ENCODE results near the gene CEP43.

CEP43 gene

DNA sequence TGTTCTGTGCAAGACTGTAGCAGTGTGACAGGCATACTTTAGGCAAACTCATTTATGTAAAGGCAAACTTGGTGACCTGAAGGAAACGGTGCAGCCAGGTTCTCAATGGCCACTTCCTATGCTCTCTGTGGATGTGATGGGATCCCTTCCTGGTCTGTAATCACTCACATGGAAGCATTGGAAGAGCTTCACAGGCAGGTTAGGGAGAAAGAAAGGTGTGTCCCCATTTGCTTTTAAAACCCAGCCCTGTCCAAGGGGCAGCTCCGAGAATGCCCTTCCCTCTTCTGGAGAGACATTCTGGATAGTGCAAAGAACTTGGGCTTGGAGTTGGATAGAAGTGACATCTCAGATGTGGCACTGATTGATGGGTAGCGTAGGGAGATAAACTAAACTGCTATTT is 28.1 kb downstream of the CEP43 start:
- Histone ChIP-seq H3K27me3 (ENCODE audit: low read depth, low read length) (no peaks in the 10 kb centered on the region), H3K4me1 (ENCODE audit: control insufficient read depth in 1 of 2, insufficient read depth in 2 of 2, low read length in 2 of 2) (no peaks in the 10 kb centered on the region), H3K9me3 (ENCODE audit: control insufficient read depth in 1 of 2, low read length in 2 of 2) (no peaks in the 10 kb centered on the region), H3K36me3 (ENCODE audit: control insufficient read depth in 1 of 2, insufficient read depth in 2 of 2, low read length in 2 of 2) (peaks cover 41 to 76% of the 10 kb centered on the region in 2 donors), H3K27ac (ENCODE audit: low read length) (no peak overlapping the region), H3K4me3 (ENCODE audit: low read depth in 1 of 2, low read length in 2 of 2) (no peak overlapping the region)

DNA sequence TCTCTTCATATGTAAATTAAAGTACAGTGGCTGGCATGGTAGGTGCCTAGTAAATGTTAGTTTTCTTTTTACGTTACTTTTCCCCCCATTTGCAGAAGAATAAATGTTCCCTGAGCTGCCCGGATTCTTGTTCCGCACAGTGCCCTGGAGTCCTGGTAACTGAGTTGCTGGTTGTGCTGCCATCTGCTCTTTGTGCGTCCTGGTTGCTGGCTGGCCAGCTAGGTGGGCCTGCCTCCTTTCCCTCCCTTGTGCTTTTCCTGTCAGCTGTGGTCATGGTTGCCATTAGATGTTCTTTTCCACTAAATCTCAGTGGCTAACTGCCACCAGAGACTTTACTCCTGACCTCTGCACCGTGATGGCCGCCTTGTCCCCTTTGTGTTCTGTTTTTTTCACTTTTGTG is 28.6 kb downstream of the CEP43 start:
- peaks cover 41 to 76% of the 10 kb centered on the region in 2 donors for H3K36me3 ChIP-seq (ENCODE audit: control insufficient read depth in 1 of 2, insufficient read depth in 2 of 2, low read length in 2 of 2)

DNA sequence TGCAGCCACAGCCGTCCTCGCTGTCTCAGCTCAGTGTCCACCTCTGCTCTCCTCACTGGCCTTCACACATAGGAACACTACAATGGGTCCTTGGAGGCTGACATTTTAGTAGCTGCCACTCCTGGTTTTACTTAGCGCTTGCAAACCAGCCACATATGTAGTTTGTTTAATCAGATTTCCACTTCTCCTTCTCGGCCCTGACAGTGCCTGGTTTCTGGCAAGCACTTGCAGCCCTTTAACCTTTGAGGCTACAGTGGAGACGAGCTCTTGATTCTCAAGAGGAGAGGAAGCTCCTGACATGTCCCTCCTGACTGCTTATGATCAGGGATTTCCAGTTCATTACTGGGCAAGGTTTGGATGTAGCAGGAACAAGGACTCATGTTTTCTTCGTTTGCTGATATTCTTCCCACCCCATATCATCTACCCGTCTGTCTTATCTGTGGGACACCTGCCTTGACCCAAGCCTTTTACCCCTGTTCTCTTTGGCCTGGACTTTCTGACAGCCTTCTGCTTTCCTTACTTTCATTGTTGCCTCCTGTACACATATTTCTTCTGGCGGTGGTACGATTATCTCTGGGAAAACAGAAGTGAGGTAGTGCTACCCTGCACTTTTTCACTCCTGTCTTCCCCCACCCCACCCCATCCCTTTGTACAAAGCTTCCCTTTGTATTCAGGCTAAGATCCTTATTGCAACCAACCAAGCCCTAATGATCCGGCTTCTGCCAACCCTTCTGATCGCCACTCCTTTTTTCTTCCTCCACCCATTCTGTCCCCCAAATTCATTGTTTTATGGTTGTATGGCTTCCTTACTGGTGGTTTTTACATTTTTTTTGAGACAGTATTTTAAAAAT is 31.2 kb downstream of the CEP43 start:
- Histone ChIP-seq H3K36me3 (ENCODE audit: control insufficient read depth in 1 of 2, insufficient read depth in 2 of 2, low read length in 2 of 2) (peaks cover 45 to 68% of the 10 kb centered on the region in 2 donors), H3K27me3 (ENCODE audit: low read depth, low read length) (no peaks in the 10 kb centered on the region), H3K27ac (ENCODE audit: low read length) (no peak overlapping the region), H3K4me3 (ENCODE audit: low read depth in 1 of 2, low read length in 2 of 2) (no peak overlapping the region), H3K4me1 (ENCODE audit: control insufficient read depth in 1 of 2, insufficient read depth in 2 of 2, low read length in 2 of 2) (no peaks in the 10 kb centered on the region), H3K9me3 (ENCODE audit: control insufficient read depth in 1 of 2, low read length in 2 of 2) (no peaks in the 10 kb centered on the region)

More for the DNA sequence above, 28.6 kb downstream of the CEP43 start:
- H3K4me1 ChIP-seq (ENCODE audit: control insufficient read depth in 1 of 2, insufficient read depth in 2 of 2, low read length in 2 of 2), result no peaks in the 10 kb centered on the region
- no peaks in the 10 kb centered on the region for H3K27me3 ChIP-seq (ENCODE audit: low read depth, low read length)
- H3K4me3 ChIP-seq (ENCODE audit: low read depth in 1 of 2, low read length in 2 of 2), result no peak overlapping the region
- H3K27ac ChIP-seq (ENCODE audit: low read length), result no peak overlapping the region
- no peaks in the 10 kb centered on the region for H3K9me3 ChIP-seq (ENCODE audit: control insufficient read depth in 1 of 2, low read length in 2 of 2)

DNA sequence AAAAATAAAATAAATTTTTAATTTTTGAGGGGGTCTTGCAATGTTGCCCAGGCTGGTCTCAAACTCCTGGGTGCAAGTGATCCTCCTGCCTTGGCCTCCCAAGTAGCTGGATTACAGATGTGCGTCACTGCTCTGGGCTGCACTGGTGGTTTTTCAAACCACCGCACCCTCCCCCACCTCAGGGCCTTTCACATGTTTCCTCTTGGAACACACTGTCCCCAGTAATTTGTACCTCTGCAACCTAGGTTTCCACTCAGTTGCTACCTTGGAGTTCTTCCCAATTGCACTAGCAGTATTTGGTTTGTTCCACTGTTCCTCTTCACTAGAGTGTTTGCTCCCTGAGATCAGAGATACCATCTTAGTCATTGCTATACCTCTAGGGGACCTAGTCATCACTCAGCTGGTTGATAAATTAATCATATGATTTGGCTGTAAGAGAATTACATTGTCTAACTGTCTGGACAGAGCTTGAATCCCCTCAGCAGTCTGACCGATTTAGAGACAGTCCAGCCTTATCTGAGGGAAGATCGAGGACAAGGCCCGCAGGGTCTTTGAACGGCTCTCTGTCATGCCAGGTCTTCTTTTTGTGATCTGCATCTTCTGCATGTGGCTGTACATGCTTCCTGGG is 32.0 kb downstream of the CEP43 start:
- Histone ChIP-seq H3K4me3 (ENCODE audit: low read depth in 1 of 2, low read length in 2 of 2) (no peak overlapping the region), H3K4me1 (ENCODE audit: control insufficient read depth in 1 of 2, insufficient read depth in 2 of 2, low read length in 2 of 2) (no peaks in the 10 kb centered on the region), H3K27me3 (ENCODE audit: low read depth, low read length) (no peaks in the 10 kb centered on the region), H3K9me3 (ENCODE audit: control insufficient read depth in 1 of 2, low read length in 2 of 2) (no peaks in the 10 kb centered on the region), H3K27ac (ENCODE audit: low read length) (no peak overlapping the region), H3K36me3 (ENCODE audit: control insufficient read depth in 1 of 2, insufficient read depth in 2 of 2, low read length in 2 of 2) (peaks cover 43 to 66% of the 10 kb centered on the region in 2 donors)

DNA sequence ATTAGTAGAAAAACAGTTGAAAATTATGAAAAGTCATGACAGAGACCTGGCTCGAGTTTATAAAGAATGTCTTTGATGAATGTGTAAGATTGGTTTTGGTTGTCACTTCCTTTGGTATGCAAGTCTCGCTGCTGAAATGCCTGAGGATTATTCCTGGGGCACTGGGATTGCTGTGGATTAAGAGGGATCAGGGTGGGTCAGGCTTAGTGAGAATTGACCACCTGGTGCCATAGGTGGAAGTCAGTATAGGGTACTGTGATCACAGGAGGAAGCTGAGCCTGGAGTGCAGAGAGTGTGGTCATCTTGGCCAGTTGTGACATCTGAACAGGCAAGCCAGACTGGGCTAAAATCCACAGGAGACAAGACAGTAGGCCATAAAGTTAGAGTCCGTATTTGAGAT is 34.9 kb downstream of the CEP43 start:
- Histone ChIP-seq H3K9me3 (ENCODE audit: control insufficient read depth in 1 of 2, low read length in 2 of 2) (no peaks in the 10 kb centered on the region), H3K36me3 (ENCODE audit: control insufficient read depth in 1 of 2, insufficient read depth in 2 of 2, low read length in 2 of 2) (peaks cover 34 to 52% of the 10 kb centered on the region in 2 donors), H3K4me1 (ENCODE audit: control insufficient read depth in 1 of 2, insufficient read depth in 2 of 2, low read length in 2 of 2) (no peaks in the 10 kb centered on the region), H3K27me3 (ENCODE audit: low read depth, low read length) (no peaks in the 10 kb centered on the region), H3K27ac (ENCODE audit: low read length) (no peak overlapping the region), H3K4me3 (ENCODE audit: low read depth in 1 of 2, low read length in 2 of 2) (no peak overlapping the region)

DNA sequence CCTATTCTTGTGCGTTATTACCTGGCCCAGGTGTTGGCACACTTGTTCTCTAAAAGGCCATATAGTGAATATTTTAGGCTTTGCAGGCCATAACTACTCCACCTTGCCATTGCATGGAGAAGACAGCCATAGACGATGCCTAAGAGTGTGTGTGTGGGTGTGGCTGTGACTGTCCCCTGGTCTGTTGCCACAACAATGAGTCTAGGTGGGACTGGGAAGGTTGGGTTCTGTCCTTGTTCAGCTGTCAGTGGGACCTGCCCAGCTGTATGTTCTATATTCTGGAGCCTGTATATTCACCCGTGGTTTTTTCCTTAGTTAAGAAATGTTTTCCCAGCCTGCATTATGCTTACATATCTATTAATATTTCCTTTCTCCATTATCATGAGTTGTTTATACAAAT is 38.6 kb downstream of the CEP43 start:
- Histone ChIP-seq H3K4me1 (ENCODE audit: control insufficient read depth in 1 of 2, insufficient read depth in 2 of 2, low read length in 2 of 2) (no peaks in the 10 kb centered on the region), H3K9me3 (ENCODE audit: control insufficient read depth in 1 of 2, low read length in 2 of 2) (no peaks in the 10 kb centered on the region), H3K4me3 (ENCODE audit: low read depth in 1 of 2, low read length in 2 of 2) (no peak overlapping the region), H3K27ac (ENCODE audit: low read length) (no peak overlapping the region), H3K27me3 (ENCODE audit: low read depth, low read length) (no peaks in the 10 kb centered on the region), H3K36me3 (ENCODE audit: control insufficient read depth in 1 of 2, insufficient read depth in 2 of 2, low read length in 2 of 2) (peaks cover 23 to 40% of the 10 kb centered on the region in 2 donors)

DNA sequence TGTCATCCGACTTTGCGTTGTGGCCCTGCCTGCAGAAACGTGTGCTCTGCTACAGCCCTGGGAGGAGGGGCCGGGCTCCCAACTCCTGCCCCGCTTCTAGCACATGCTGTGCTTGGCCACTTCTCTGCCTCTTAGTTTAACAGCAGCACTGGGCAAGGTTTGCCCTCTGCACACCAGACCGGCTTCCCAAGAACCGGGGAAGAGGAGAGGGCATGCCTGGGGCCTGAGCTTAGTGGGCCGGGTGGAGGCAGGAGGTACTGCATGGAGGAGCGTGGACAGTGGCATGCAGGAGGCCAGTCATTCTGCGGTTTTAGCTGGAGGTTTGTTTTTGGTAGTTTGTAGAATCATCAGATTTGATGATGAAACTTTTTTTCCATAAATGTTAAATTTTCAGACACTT is 45.5 kb downstream of the CEP43 start:
- no peaks in the 10 kb centered on the region for H3K4me1 ChIP-seq (ENCODE audit: control insufficient read depth in 1 of 2, insufficient read depth in 2 of 2, low read length in 2 of 2)
- no peak overlapping the region for H3K4me3 ChIP-seq (ENCODE audit: low read depth in 1 of 2, low read length in 2 of 2)
- H3K27ac ChIP-seq (ENCODE audit: low read length), result no peak overlapping the region
- no peaks in the 10 kb centered on the region for H3K27me3 ChIP-seq (ENCODE audit: low read depth, low read length)
- peaks cover 5 to 15% of the 10 kb centered on the region in 2 donors for H3K36me3 ChIP-seq (ENCODE audit: control insufficient read depth in 1 of 2, insufficient read depth in 2 of 2, low read length in 2 of 2)
- no peaks in the 10 kb centered on the region for H3K9me3 ChIP-seq (ENCODE audit: control insufficient read depth in 1 of 2, low read length in 2 of 2)

DNA sequence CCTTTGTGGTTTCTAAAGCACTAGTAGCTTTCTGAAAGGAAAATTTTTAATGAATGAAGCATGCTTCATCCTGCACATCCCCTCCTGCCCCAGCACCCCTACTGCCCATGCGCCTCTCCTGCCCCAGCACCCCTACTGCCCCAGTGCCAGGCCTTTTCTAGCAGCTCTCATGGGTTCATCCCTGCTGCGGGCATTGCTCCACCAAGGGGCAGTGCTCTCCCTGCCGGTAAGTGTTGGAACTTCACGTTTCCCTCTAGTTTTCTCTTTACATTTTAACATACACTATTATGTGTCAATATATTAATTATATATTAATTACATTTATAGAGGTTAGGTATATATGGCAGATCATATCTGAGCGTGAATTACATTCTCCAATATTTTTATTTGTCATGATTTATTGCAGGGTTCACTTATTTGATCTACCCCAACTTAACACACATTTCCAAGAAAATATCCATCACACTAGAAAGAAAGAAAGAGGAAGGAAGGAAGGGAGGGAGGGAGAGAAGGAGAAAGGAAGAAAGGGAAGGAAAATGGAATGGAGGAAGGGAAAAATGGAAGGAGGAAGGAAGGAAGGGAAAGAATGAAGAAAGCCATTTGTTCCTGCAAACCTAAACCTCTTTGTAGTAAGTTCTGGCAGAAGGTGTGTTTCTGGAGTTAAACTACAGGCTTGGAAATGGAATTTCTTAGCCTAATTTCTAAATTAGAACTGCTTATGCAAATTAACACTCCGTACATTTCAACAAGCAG is 46.8 kb downstream of the CEP43 start:
- H3K27ac ChIP-seq (ENCODE audit: low read length), result no peak overlapping the region
- H3K4me3 ChIP-seq (ENCODE audit: low read depth in 1 of 2, low read length in 2 of 2), result no peak overlapping the region
- no peaks in the 10 kb centered on the region for H3K27me3 ChIP-seq (ENCODE audit: low read depth, low read length)
- no peaks in the 10 kb centered on the region for H3K9me3 ChIP-seq (ENCODE audit: control insufficient read depth in 1 of 2, low read length in 2 of 2)
- H3K4me1 ChIP-seq (ENCODE audit: control insufficient read depth in 1 of 2, insufficient read depth in 2 of 2, low read length in 2 of 2), result no peaks in the 10 kb centered on the region
- H3K36me3 ChIP-seq (ENCODE audit: control insufficient read depth in 1 of 2, insufficient read depth in 2 of 2, low read length in 2 of 2), result peaks cover 0 to 10% of the 10 kb centered on the region in 2 donors

DNA sequence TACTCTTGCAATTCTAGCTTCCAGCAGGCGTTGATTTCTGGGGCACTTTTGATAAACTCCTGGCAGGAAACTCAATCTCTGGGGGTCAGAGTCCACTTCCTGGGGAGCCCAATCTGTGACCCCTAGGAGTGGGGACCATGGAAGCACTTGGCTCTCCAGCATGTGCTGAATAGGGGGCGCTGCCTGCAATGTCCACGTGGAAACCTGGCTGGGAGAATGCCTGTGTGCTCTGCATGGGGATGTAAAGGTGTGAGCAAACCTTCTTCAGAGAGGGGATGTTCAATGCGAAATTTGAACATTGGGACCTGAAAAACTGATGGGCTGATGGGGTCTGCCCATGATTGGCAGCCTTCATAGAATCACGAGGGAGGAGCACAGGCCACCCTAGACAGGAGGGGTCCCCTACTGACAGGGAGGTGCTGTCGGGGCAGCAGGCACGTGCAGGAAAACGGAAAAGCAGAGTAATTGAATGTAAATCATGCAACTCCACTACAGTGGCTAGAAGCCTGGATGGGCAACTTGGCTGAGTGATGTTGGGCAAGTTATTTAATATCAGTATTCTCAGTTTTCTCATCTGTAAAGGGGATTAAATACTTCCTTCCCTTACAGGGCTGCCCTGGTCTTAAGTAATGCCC is 47.8 kb downstream of the CEP43 start:
- Histone ChIP-seq H3K9me3 (ENCODE audit: control insufficient read depth in 1 of 2, low read length in 2 of 2) (no peaks in the 10 kb centered on the region), H3K4me1 (ENCODE audit: control insufficient read depth in 1 of 2, insufficient read depth in 2 of 2, low read length in 2 of 2) (no peaks in the 10 kb centered on the region), H3K36me3 (ENCODE audit: control insufficient read depth in 1 of 2, insufficient read depth in 2 of 2, low read length in 2 of 2) (peaks cover 0 to 5% of the 10 kb centered on the region in 2 donors), H3K4me3 (ENCODE audit: low read depth in 1 of 2, low read length in 2 of 2) (no peak overlapping the region), H3K27ac (ENCODE audit: low read length) (no peak overlapping the region), H3K27me3 (ENCODE audit: low read depth, low read length) (no peaks in the 10 kb centered on the region)

DNA sequence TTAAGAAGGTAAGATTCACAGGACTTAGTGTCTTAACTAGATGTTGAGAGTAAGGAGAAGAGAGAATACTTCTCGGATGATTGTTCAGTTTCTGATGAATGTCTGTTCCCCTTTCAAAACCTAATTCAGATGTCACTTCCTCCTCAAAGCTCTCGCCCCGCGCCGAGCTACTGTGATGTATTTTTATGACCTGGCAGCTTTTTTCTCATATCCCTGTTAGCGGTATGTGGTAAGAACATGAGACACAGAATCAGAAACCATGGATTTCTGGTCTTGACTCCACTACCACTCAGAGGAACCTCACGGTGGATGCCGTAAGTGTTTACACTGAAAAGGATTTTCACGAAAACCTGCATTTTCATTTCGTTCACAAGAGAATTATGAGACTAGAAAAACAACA is 48.4 kb downstream of the CEP43 start:
- Histone ChIP-seq H3K27me3 (ENCODE audit: low read depth, low read length) (no peaks in the 10 kb centered on the region), H3K4me1 (ENCODE audit: control insufficient read depth in 1 of 2, insufficient read depth in 2 of 2, low read length in 2 of 2) (no peaks in the 10 kb centered on the region), H3K36me3 (ENCODE audit: control insufficient read depth in 1 of 2, insufficient read depth in 2 of 2, low read length in 2 of 2) (peaks cover 0 to 5% of the 10 kb centered on the region in 2 donors), H3K27ac (ENCODE audit: low read length) (no peak overlapping the region), H3K4me3 (ENCODE audit: low read depth in 1 of 2, low read length in 2 of 2) (no peak overlapping the region), H3K9me3 (ENCODE audit: control insufficient read depth in 1 of 2, low read length in 2 of 2) (no peaks in the 10 kb centered on the region)

Measured in muscle layer of duodenum (tissue), 2 donors.